ENCODE results near the gene SIRPB2. TPM values are rescaled to one million over a fixed set of nuclear protein-coding genes. Genes with fewer than 3 reads are reported as not detected.

The SIRPB2 gene
- total RNA-seq (2021; fragmentation: NEBNext Ultra II Directional; extraction: Animal tissue kit (Norgen Biotek cat#: 25700)), result not detected
- long read RNA-seq, result 0 reads

- Mint-ChIP-seq H3K27me3 (ENCODE audit: insufficient read depth) (peaks cover 48% of the 10 kb centered on the region), H3K4me1 (ENCODE audit: low read depth) (no peaks in the 10 kb centered on the region), H3K4me3 (no peak within 1 kb of the TSS), H3K36me3 (ENCODE audit: low read depth) (peaks cover 5% of the 10 kb centered on the region; the same call in 1 of the 2 replicates), H3K9me3 (no peaks in the 10 kb centered on the region), H3K27ac (no peak within 1 kb of the TSS)
- TF ChIP-seq CTCF (IDR thresholded peaks at IDR 0.05), result no peak
- DNase-seq, result no peak
Measured at GRCh38 chr20:1491281-1491840, at the start of gene SIRPB2. TSS of gene SIRPB2 (minus strand) at chr20:1491420. CDS start at chr20:1491359, 61 bp downstream.

- Mint-ChIP-seq H3K9me3 (no peaks in the 10 kb centered on the region), H3K36me3 (ENCODE audit: low read depth) (no peaks in the 10 kb centered on the region), H3K27me3 (ENCODE audit: insufficient read depth) (peaks cover 20% of the 10 kb centered on the region), H3K27ac (no peak overlapping the region), H3K4me3 (no peak overlapping the region), H3K4me1 (ENCODE audit: low read depth) (no peaks in the 10 kb centered on the region)
- no peak for TF ChIP-seq CTCF (IDR thresholded peaks at IDR 0.05)
- no peak for DNase-seq
Measured at GRCh38 chr20:1539816-1540419, 48.7 kb upstream of the SIRPB2 start.

- Mint-ChIP-seq H3K36me3 (ENCODE audit: low read depth) (no peaks in the 10 kb centered on the region), H3K4me1 (ENCODE audit: low read depth) (no peaks in the 10 kb centered on the region), H3K27me3 (ENCODE audit: insufficient read depth) (peaks cover 22% of the 10 kb centered on the region), H3K27ac (no peak overlapping the region), H3K9me3 (no peaks in the 10 kb centered on the region), H3K4me3 (no peak overlapping the region)
- TF ChIP-seq CTCF (IDR thresholded peaks at IDR 0.05), result no peak
- no peak for DNase-seq
Measured at GRCh38 chr20:1538655-1539054, 47.4 kb upstream of the SIRPB2 start.

- no peak overlapping the region for H3K27ac Mint-ChIP-seq
- DNase-seq, result no peak
- H3K27me3 Mint-ChIP-seq (ENCODE audit: insufficient read depth), result peaks cover 21% of the 10 kb centered on the region
- no peaks in the 10 kb centered on the region for H3K4me1 Mint-ChIP-seq (ENCODE audit: low read depth)
- H3K36me3 Mint-ChIP-seq (ENCODE audit: low read depth), result no peaks in the 10 kb centered on the region
- H3K4me3 Mint-ChIP-seq, result no peak overlapping the region
- no peak for TF ChIP-seq CTCF (IDR thresholded peaks at IDR 0.05)
- H3K9me3 Mint-ChIP-seq, result no peaks in the 10 kb centered on the region
Measured at GRCh38 chr20:1537731-1538058, 46.5 kb upstream of the SIRPB2 start.

GRCh38 chr20:1536893-1537730 lies 45.9 kb upstream of the SIRPB2 start:
- Mint-ChIP-seq H3K36me3 (ENCODE audit: low read depth) (no peaks in the 10 kb centered on the region), H3K27me3 (ENCODE audit: insufficient read depth) (peaks cover 22% of the 10 kb centered on the region), H3K4me1 (ENCODE audit: low read depth) (no peaks in the 10 kb centered on the region), H3K9me3 (no peaks in the 10 kb centered on the region), H3K27ac (no peak overlapping the region), H3K4me3 (no peak overlapping the region)
- no peak for DNase-seq
- no peak for TF ChIP-seq CTCF (IDR thresholded peaks at IDR 0.05)

Data from HFFc6 (cell line).